Testis (tissue), 2 donors: ENCODE data around the gene LYST.

Experiments
- POLR2A ChIP-seq: fragments of 450-650 bp; IDR thresholded peaks from one replicate; pipeline ENCODE4 v1.6.1; 2017; ENCODE audit warnings: antibody characterized with exemption, mild to moderate bottlenecking, moderate library complexity
- TF ChIP-seq, protein P1 (sequence below), 3 experiments: fragments of 450-650 bp in 2 of 3; fragments of 200-600 bp in 1 of 3; sonication (generic) in 1 of 3; IDR thresholded peaks; one replicate each; pipeline ENCODE4 v1.5.1; 2016 to 2019; ENCODE audit warnings: antibody characterized with exemption in 3 of 3, mild to moderate bottlenecking in 2 of 3, moderate library complexity in 1 of 3

DNA sequence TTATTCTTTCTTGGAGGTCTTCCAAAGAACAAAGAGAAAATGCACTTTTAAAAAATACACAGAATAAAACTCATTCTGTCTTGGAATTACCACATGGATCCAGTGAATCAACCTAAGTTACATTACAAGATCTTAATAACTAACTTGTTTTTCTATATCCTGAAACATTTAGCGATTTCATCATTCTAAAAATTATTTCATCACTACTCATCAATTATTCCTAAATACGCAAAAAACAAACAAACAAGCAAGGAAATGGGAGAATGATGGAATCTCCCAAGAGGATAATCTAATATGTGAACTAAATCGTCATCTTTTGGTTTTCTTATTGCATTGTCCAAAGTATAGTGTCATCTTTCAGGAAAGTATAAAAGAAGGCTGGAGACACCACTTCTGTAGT, 178.6 kb downstream of the LYST start:
- no peak for TF ChIP-seq POLR2A
- TF ChIP-seq, protein P1, sequence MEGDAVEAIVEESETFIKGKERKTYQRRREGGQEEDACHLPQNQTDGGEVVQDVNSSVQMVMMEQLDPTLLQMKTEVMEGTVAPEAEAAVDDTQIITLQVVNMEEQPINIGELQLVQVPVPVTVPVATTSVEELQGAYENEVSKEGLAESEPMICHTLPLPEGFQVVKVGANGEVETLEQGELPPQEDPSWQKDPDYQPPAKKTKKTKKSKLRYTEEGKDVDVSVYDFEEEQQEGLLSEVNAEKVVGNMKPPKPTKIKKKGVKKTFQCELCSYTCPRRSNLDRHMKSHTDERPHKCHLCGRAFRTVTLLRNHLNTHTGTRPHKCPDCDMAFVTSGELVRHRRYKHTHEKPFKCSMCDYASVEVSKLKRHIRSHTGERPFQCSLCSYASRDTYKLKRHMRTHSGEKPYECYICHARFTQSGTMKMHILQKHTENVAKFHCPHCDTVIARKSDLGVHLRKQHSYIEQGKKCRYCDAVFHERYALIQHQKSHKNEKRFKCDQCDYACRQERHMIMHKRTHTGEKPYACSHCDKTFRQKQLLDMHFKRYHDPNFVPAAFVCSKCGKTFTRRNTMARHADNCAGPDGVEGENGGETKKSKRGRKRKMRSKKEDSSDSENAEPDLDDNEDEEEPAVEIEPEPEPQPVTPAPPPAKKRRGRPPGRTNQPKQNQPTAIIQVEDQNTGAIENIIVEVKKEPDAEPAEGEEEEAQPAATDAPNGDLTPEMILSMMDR (IDR thresholded peaks at IDR 0.05): no peak
